Activated naive CD4-positive, alpha-beta T cell treated with anti-CD3 and anti-CD28 coated beads, Interleukin-2, amount 50 U/mL, for 16 hours (primary cell): ENCODE data around the gene TBL2.
"Not testable (repeated sequence)": the region's sequence is repeated elsewhere in the genome, so short reads cannot be mapped to it uniquely, and the experiment has no call there.

ENCODE experiments used
- DNase-seq: peaks from one replicate; pipeline ENCODE4 v3.0.0-alpha.2; 2020

TBL2 gene

GRCh38 chr7:73569042-73569608, 9.3 kb downstream of the TBL2 start:
- DNase-seq, result no peak

- DNase-seq, result no peak
These were observed 10.3 kb downstream of the TBL2 start for GRCh38 chr7:73567846-73568685.

- DNase-seq, result no peak
These were observed 11.2 kb downstream of the TBL2 start for GRCh38 chr7:73567140-73567539.

- not testable (repeated sequence) for DNase-seq
These were observed 11.9 kb downstream of the TBL2 start for GRCh38 chr7:73566431-73566830.

GRCh38 chr7:73565675-73566340, 12.6 kb downstream of the TBL2 start:
- DNase-seq, result no peak

GRCh38 chr7:73560109-73560835, 18.1 kb downstream of the TBL2 start:
- no peak for DNase-seq

- peak; percentile 81 for DNase-seq
These were observed 20.8 kb downstream of the TBL2 start, which contains the start of gene BCL7B for GRCh38 chr7:73557397-73558257. Gene BCL7B, minus strand, starts transcription at chr7:73557690. Its CDS starts 112 bp downstream, at chr7:73557578.

GRCh38 chr7:73557108-73557396, 21.3 kb downstream of the TBL2 start:
- DNase-seq, result peak; percentile 91

GRCh38 chr7:73556208-73557107, 21.9 kb downstream of the TBL2 start:
- DNase-seq, result no peak

- no peak for DNase-seq
These were observed 22.9 kb downstream of the TBL2 start for GRCh38 chr7:73555411-73555982.

GRCh38 chr7:73550093-73550492, 28.3 kb downstream of the TBL2 start:
- DNase-seq, result not testable (repeated sequence)

- no peak for DNase-seq
These were observed 29.2 kb downstream of the TBL2 start for GRCh38 chr7:73549176-73549575.

GRCh38 chr7:73547841-73548240, 30.5 kb downstream of the TBL2 start:
- no peak for DNase-seq

GRCh38 chr7:73544678-73545077, 33.7 kb downstream of the TBL2 start:
- DNase-seq, result no peak

- DNase-seq, result no peak
These were observed 36.7 kb downstream of the TBL2 start for GRCh38 chr7:73541722-73542121.

- DNase-seq, result no peak
These were observed 38.7 kb downstream of the TBL2 start for GRCh38 chr7:73539709-73540108.

GRCh38 chr7:73538510-73538909, 39.9 kb downstream of the TBL2 start:
- not testable (repeated sequence) for DNase-seq

GRCh38 chr7:73537051-73537450, 41.3 kb downstream of the TBL2 start:
- no peak for DNase-seq

GRCh38 chr7:73536479-73536878, 41.9 kb downstream of the TBL2 start:
- DNase-seq, result no peak

GRCh38 chr7:73535918-73536317, 42.5 kb downstream of the TBL2 start:
- DNase-seq, result not testable (repeated sequence)

- no peak for DNase-seq
These were observed 44.6 kb downstream of the TBL2 start for GRCh38 chr7:73533742-73534141.
